NOMO-1 treated with DMSO at 0.1 percent for 48 hours (cell line): ENCODE results near the gene ZHX3.

Experiments used
- DNase-seq: peaks from one replicate; lab custom pipeline; 2025; ENCODE audit not compliant: unreplicated experiment; lab: John Stamatoyannopoulos, UW

The ZHX3 gene

GRCh38 chr20:41159547-41159946, 158.0 kb downstream of the ZHX3 start:
- DNase-seq = no peak

GRCh38 chr20:41158082-41158625, 159.4 kb downstream of the ZHX3 start:
- no peak for DNase-seq

DNA sequence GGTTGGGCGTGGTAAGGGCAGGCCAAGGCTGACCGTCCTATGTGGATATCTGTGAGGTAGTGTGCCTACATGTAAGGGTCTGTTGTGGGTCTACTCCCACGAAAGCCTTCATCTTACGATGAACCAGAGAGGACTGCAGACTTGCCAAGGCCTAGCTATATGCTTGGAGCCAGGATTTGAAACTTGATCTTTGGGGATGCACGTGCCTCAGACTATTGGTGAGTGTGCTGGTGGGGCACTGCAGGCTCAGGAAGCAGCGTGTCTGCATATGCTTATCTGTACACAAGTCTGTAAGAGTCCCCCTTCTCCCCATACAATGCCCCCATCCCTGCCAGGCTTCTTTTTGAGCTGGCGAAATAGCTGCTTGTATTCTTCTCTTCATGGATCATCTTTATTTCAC, 162.3 kb downstream of the ZHX3 start:
- no peak for DNase-seq

DNA sequence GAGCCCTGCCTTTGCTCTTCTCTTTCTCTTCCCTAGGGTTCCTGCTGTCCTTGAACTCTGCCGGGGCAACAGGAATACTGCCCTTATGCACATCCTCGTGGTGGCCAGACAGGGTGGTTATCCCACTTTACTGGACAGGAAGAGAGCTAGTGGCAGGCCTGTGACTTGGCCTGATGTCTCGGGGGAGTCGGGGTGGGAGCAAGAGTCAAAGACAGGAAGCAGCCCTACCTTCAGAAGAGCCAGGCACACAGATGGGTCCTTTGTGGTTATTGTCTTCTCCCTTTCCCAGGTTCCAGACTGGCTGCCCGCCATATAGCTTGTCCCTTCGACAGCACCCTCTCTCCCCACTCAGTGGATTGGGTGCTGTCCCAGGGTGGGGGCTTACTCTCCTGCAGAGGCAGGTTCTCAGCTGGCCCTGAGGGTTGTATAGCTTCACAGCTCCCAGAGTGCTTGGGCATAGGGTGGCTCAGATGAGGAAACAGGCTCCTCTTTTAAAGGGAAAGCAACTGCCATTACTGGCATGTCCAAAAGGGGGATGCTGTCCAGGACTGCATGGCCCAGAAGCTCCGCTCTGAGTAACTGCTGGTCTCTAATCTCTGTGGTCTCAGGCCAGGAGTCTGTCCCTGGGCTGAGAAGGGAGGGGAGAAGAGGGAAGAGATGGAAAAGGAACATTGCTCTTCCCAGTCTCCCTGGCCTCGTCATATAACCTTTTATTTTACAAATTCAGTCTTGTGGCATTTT, 162.9 kb downstream of the ZHX3 start:
- no peak for DNase-seq

DNA sequence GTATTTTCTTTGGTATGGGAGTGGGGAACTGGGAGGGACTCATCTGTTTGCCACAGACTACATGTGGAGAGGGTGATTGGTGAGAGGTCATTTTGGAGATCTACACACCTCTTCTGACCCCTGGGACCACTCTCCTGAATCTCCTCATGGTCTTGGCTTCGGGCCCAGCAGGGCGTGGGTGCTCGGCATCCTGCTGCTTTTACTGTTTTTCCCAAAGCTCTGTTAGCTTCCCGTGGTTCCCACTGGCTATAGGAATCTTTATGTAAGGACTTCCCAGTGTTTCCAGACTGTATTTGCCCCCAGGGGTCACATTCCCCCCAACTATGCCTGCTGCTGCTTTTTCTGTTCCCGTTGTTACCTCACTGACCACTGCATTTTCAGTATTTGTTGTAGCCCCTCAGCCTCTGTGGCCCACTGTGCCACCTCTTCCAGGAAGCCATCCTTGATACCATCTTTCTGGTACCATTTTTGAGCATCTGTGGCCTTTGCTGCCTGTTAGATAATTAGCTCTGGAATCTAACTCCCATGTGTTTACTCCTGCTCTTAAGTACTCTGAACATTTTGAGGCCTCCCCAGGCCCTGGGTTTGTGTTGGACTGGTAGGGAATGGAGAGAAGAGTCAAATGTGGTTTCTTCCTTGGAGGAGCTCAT, 165.3 kb downstream of the ZHX3 start:
- DNase-seq = no peak

DNA sequence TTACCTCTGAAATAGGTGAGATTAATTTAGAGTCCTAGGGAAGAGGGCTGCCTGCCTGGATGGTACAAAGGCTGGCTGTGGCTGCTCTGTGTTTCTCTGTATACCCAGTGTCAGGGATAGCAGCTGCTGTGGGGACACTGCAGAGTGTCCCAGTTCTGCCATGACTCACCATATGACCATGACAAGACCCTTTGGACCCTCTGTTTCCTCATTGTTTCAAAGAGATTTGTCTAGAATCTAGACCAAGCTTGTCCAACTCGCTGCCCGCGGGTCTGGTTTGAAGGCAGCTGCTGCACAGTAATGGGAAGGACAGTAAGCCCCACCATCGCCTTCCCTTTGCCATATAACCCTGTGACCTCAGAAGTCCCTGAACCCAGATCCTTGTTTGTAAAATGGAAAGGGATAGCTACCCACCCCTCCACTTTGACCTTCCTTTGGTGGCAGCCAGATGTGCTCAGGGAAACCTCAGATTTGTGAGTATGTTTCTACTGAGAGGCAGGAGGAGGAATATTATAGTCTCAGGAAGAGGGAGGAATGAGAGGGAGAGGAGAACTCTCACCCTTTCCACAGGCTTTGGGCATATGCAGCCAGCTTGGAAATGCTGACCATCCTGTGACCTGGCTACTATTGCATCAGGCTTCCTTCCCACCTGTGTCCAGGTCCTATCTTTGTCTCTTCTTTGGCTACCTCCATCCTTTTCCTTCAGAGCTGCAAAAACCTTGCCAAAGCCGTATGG, 166.2 kb downstream of the ZHX3 start:
- DNase-seq = no peak

DNA sequence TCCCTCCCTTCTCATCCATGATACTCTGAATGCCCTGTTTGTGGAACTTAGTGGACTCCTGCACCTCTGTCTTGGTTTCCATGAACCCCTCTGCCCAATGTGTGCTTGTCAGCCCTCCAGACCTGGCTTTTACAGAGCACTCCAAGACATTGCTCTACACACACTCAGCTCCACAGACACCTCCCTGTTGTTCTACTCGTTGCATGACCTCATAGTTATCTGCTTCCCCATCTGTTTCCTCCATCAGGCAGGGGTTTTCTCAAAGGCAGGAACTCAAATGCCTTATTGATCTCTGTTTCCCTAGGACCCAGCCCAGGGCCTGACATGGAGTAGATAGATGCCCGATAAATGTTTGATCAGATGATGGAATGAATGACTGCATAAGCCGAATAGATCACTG, 166.9 kb downstream of the ZHX3 start:
- no peak for DNase-seq

DNA sequence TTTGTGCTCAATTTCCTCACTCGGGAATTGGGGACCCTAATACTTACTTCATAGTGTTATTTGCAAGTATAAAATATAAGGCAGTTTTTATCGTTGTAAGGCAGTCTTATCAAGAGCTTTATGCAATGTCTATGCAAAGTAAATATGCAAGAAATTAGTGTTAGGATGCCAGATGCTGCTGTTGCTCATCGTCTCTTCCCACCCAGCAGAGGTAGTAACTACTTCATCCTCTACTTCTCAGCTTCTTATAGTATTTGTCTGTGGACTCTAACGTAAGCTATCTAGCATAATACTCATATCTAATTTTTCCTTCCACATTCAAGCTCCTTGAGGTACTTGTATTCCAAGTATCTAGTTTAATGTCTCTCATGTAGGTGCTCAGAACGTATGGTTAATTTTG, 168.6 kb downstream of the ZHX3 start:
- no peak for DNase-seq

GRCh38 chr20:41147767-41148191, 169.8 kb downstream of the ZHX3 start:
- no peak for DNase-seq

DNA sequence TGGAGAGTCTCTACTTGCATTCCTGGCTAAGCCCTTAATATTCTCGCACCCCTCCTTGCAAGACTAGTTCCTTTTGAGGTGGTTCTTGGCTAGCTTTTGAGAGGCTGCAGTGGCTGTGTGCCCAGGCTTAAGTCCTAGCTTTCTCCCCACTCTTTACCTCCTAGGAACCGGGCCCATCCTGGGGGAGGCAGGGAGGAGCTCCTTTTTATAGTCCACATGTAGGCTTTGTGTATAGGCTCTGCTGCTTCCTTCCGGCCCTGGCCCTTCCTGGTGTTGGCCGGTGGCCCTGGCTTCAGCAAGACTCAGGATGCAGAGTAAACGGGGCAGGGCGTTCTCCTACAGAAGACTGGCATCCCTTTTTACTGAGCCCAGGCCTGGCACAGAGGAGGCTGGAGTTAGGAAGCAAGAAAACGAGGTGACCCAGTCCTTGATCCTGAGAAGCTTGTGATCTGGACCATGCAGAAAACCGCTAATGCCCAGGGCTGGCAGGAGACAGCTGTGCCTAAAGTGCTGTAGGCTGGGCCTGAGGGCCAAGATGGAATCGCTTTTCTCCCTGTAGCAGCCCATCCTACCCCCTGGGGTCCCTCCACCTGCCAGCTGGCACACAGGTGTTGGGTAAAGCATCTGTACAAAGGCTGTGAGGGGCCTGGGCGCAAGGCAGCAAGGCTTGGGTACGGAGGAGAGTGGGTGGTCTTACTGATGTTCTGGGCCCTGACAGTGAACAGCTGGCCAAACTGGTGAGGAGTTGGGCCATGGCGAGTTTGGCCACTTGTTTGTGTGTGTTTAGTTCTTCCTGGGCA, 171.5 kb downstream of the ZHX3 start:
- no peak for DNase-seq

GRCh38 chr20:41145317-41145716, 172.2 kb downstream of the ZHX3 start:
- no peak for DNase-seq

DNA sequence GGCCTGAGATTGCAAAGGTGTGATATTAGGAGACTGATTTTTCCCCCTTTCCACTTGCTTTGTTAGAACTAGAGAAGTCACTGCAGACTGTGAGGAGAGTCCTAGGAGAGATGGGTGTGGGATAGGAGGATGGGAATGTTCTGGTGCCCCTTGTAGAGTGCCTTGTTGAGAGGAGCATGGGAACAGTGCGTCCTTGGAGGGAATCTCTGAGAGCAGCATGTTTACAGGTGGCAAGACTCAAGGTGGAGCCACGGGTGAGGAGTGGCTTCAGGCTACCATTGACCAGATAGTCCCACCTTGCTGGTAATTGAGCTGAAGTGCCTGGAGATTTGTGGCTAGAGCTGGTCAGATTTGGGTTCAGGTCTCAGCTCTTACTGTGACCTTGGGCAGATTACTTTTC, 174.2 kb downstream of the ZHX3 start:
- DNase-seq = no peak

GRCh38 chr20:41142919-41143318, 174.6 kb downstream of the ZHX3 start:
- DNase-seq = no peak

DNA sequence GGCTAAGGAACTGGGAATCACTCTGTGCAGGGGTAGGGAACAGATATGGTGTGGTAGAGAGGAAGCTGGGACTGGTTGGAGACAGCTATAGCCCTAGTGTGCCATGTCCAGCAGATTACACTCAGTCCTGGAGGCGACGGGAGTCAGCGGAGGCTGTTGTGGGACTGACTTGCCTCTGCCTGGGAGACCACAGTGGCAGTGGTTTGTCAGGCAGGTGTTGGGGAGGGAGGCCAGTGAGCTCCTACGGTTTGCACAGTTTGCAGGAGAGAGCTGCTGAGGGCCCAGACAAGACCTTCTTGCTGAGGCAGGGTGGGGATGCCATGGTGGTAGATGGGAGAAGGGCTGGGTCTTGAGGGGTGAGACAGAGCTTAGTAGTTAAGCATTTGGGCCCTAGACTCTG, 175.3 kb downstream of the ZHX3 start:
- DNase-seq = no peak

GRCh38 chr20:41141153-41141815, 176.2 kb downstream of the ZHX3 start:
- no peak for DNase-seq

GRCh38 chr20:41140226-41141133, 177.1 kb downstream of the ZHX3 start:
- DNase-seq = no peak

DNA sequence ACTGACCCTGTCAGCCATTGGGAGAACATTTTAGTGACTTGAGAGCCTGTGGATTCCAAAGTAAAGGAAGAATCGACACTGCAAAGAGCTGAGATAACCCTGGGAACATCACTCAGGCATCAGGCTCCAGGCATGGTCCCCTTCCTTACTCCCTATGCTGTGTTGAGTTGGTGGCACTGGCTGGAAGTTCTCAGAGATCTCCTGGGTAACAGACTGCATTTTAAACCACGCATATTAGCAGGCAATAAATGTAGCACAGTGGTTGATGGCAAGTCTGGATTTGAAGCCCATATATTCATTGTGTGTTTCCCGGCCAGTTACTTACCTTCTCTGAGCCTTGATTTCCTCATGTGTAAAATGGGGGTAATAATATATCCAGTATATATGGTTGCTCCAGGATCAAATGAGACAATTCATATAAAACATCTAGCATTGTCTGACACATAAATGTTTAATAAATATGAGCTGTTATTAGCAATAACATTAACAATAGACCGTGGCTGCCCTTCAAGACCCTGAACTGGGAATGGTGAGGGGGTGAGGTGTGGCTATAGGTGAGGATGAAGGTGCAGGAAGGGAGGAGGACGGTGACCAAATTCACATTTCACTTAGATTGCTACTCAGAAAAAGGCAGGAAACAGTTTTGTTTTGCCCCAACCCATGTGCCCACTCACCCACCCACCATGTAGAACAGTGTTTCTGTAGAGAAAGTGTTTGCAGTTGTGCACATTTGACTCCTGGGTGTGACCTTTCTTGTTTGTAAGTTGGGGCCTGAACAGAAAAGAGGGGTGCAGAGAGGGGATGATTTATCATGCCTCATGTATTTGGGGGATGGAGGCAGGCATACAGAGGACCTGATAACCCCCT, 178.1 kb downstream of the ZHX3 start:
- DNase-seq = no peak

DNA sequence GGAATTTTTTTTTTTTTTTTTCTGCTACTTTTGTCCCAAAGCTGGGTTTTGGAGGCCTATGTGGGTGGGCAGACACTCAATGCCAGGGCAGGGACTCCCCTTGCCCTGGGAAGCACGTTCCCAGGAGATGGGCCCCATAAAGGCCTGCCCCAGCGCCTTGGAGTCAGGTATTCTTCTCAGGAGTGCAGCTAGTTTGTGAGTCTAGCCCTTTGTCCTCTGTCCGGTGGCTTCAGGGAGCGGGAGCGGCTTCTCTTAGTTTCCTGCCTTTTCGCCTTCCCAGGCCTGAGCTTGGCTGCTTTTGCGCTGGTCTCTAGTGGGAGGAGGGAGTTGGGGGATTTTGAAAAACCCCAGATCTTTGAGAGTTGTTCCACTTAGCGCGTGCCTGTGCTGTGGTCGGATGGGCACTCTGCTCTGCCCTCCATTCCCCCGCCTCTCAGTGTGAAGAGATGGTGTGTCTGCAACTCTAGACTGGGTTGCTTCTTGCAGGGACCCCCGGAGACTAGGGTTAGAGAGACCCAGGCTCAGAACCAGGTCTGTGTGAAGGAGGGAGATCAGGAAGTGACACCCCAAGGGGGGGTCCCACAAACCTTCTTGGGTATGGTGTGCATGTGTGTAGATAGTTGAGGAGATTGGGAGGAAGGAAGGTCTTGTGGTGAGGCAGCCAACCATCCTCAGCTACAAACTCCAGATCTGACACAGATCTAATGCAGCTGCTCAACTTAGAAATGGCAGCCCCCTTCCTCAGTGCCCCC, 178.9 kb downstream of the ZHX3 start:
- no peak for DNase-seq
